Sigmoid colon (tissue), 3 donors: ENCODE results near the gene DCC.

Experiments
- CTCF ChIP-seq, 4 experiments: fragments of 450-650 bp in 3 of 4; fragments of 200-600 bp in 1 of 4; IDR thresholded peaks; one replicate each; pipeline ENCODE4 v1.5.1; 2016 to 2019; ENCODE audit warnings: antibody characterized with exemption in 4 of 4, mild to moderate bottlenecking in 3 of 4, moderate library complexity in 2 of 4
- POLR2A ChIP-seq, 2 donors: fragments of 450-650 bp; IDR thresholded peaks; one replicate each; pipeline ENCODE4 v1.6.1; 2016; ENCODE audit warnings: antibody characterized with exemption in 2 of 2, mild to moderate bottlenecking in 2 of 2, moderate library complexity in 2 of 2

GRCh38 chr18:53458268-53458667, 1118.3 kb downstream of the DCC start:
- no peak for TF ChIP-seq CTCF (IDR thresholded peaks at IDR 0.05)
- no peak for TF ChIP-seq POLR2A (IDR thresholded peaks at IDR 0.05)
